Activated CD8-positive, alpha-beta T cell treated with anti-CD3 and anti-CD28 coated beads for 36 hours (primary cell): ENCODE data around the gene DCC. TPM values are rescaled to one million over a fixed set of nuclear protein-coding genes. Genes with fewer than 3 reads are reported as not detected.
"Not testable (repeated sequence)": the region's sequence is repeated elsewhere in the genome, so short reads cannot be mapped to it uniquely, and the experiment has no call there.

Experiments
- ATAC-seq: fragments of 200-7000 bp; cut with Tn5 transposase; one replicate; pipeline ENCODE4 v1.10.0; 2021; ENCODE audit warnings: mild to moderate bottlenecking, moderate library complexity
- CTCF ChIA-PET: fragments of 350-600 bp; sonication (Branson Sonifier 250); formaldehyde crosslinking; loops from one replicate; lab custom pipeline; 2021; ENCODE audit warnings: antibody characterized with exemption; lab: Charles Lee
- POLR2A ChIA-PET: fragments of 350-600 bp; sonication (Branson Sonifier 250); formaldehyde crosslinking; loops from one replicate; lab custom pipeline; 2021; ENCODE audit warnings: antibody characterized with exemption; lab: Charles Lee
- DNase-seq: peaks from one replicate; pipeline ENCODE4 v3.0.0-alpha.2; 2020
- H3K27ac Mint-ChIP-seq: one replicate; pipeline ENCODE4 v1.8.0; 2021; ENCODE audit warnings: mild to moderate bottlenecking, mixed read lengths
- H3K27me3 Mint-ChIP-seq: one replicate; pipeline ENCODE4 v1.8.0; 2021; ENCODE audit warnings: mixed read lengths
- H3K36me3 Mint-ChIP-seq: one replicate; pipeline ENCODE4 v1.8.0; 2021; ENCODE audit warnings: low read depth, mixed read lengths
- H3K4me1 Mint-ChIP-seq: one replicate; pipeline ENCODE4 v1.8.0; 2021; ENCODE audit warnings: low read depth, mixed read lengths
- H3K4me3 Mint-ChIP-seq: one replicate; pipeline ENCODE4 v1.8.0; 2021; ENCODE audit warnings: mild to moderate bottlenecking, moderate library complexity, mixed read lengths
- H3K9me3 Mint-ChIP-seq: one replicate; pipeline ENCODE4 v1.8.0; 2021; ENCODE audit warnings: mixed read lengths
- CTCF ChIP-seq: fragments of 200-600 bp; IDR thresholded peaks from one replicate; pipeline ENCODE4 v1.8.0; 2022; ENCODE audit warnings: antibody characterized with exemption, mild to moderate bottlenecking
- intact Hi-C: fragments of 100-400 bp; cut with micrococcal nuclease; formaldehyde crosslinking; loops from one replicate; pipeline ENCODE4 v1.10.0; 2022
- total RNA-seq, 2 experiments: library from RNA; stranded (reverse); gene quantifications; one replicate each; pipeline ENCODE4 v1.2.3, GENCODE V29; 2021

DCC gene
- total RNA-seq, 2 experiments from 2014 or later = not detected

GRCh38 chr18:53457068-53457467, 1117.1 kb downstream of the DCC start:
- no peaks in the 10 kb centered on the region for H3K9me3 Mint-ChIP-seq
- no peaks in the 10 kb centered on the region for H3K36me3 Mint-ChIP-seq
- no peak for ATAC-seq
- POLR2A ChIA-PET = no interaction called here
- TF ChIP-seq CTCF = no peak
- H3K27me3 Mint-ChIP-seq = no peaks in the 10 kb centered on the region
- no peaks in the 10 kb centered on the region for H3K4me1 Mint-ChIP-seq
- H3K4me3 Mint-ChIP-seq = no peak overlapping the region
- intact Hi-C loops = no loop called here
- DNase-seq = no peak
- H3K27ac Mint-ChIP-seq = no peak overlapping the region
- CTCF ChIA-PET = no interaction called here

GRCh38 chr18:53458268-53458667, 1118.3 kb downstream of the DCC start:
- H3K4me1 Mint-ChIP-seq = no peaks in the 10 kb centered on the region
- H3K9me3 Mint-ChIP-seq = peaks cover 5% of the 10 kb centered on the region
- H3K4me3 Mint-ChIP-seq = no peak overlapping the region
- H3K36me3 Mint-ChIP-seq = no peaks in the 10 kb centered on the region
- intact Hi-C loops = no loop called here
- CTCF ChIA-PET = no interaction called here
- POLR2A ChIA-PET = no interaction called here
- H3K27me3 Mint-ChIP-seq = no peaks in the 10 kb centered on the region
- H3K27ac Mint-ChIP-seq = no peak overlapping the region
- DNase-seq (no peak), ATAC-seq (no peak)
- TF ChIP-seq CTCF = no peak

GRCh38 chr18:53458944-53459580, 1119.1 kb downstream of the DCC start:
- H3K9me3 Mint-ChIP-seq = peaks cover 5% of the 10 kb centered on the region
- H3K27ac Mint-ChIP-seq = no peak overlapping the region
- DNase-seq = no peak
- ChIA-PET CTCF (no interaction called here), POLR2A (no interaction called here)
- no peak for ATAC-seq
- no peaks in the 10 kb centered on the region for H3K4me1 Mint-ChIP-seq
- TF ChIP-seq CTCF = no peak
- H3K27me3 Mint-ChIP-seq = no peaks in the 10 kb centered on the region
- intact Hi-C loops = no loop called here
- no peak overlapping the region for H3K4me3 Mint-ChIP-seq
- no peaks in the 10 kb centered on the region for H3K36me3 Mint-ChIP-seq

- ChIA-PET CTCF (no interaction called here), POLR2A (no interaction called here)
- DNase-seq (no peak), ATAC-seq (no peak)
- H3K9me3 Mint-ChIP-seq = peaks cover 3% of the 10 kb centered on the region
- no peaks in the 10 kb centered on the region for H3K36me3 Mint-ChIP-seq
- H3K4me3 Mint-ChIP-seq = no peak overlapping the region
- no peak overlapping the region for H3K27ac Mint-ChIP-seq
- no peak for TF ChIP-seq CTCF
- intact Hi-C loops = no loop called here
- H3K4me1 Mint-ChIP-seq = no peaks in the 10 kb centered on the region
- no peaks in the 10 kb centered on the region for H3K27me3 Mint-ChIP-seq
Observed at GRCh38 chr18:53467756-53468155, 1127.8 kb downstream of the DCC start.

- CTCF ChIA-PET, H3K36me3 Mint-ChIP-seq, DNase-seq, POLR2A ChIA-PET, H3K27me3 Mint-ChIP-seq, H3K4me3 Mint-ChIP-seq, ATAC-seq, H3K27ac Mint-ChIP-seq, H3K4me1 Mint-ChIP-seq, H3K9me3 Mint-ChIP-seq, intact Hi-C loops: not testable (repeated sequence)
Observed at GRCh38 chr18:53468173-53468572, 1128.2 kb downstream of the DCC start.

GRCh38 chr18:53472546-53472945, 1132.5 kb downstream of the DCC start:
- intact Hi-C loops = no loop called here
- Mint-ChIP-seq H3K4me3 (no peak overlapping the region), H3K27me3 (no peaks in the 10 kb centered on the region), H3K4me1 (no peaks in the 10 kb centered on the region), H3K9me3 (peaks cover 5% of the 10 kb centered on the region), H3K27ac (no peak overlapping the region), H3K36me3 (no peaks in the 10 kb centered on the region)
- CTCF ChIA-PET = no interaction called here
- no peak for ATAC-seq
- POLR2A ChIA-PET = no interaction called here
- DNase-seq = no peak
- TF ChIP-seq CTCF = no peak
